OCI-LY7 (cell line): ENCODE data around the gene C1orf21. TPM values are rescaled to one million over a fixed set of nuclear protein-coding genes. Genes with fewer than 3 reads are reported as not detected.

Experiments
- BruUV-seq: library from RNA; stranded (reverse); fragments of 400-500 nt; replicated peaks from 2 replicates; lab custom pipeline; 2021; lab: Mats Ljungman, UMichigan
- CTCF ChIA-PET: fragments of 300-600 bp; sonication (Branson Sonifier 250); formaldehyde crosslinking; loops from one replicate; lab custom pipeline; 2022; ENCODE audit warnings: antibody characterized with exemption; ENCODE audit not compliant: unreplicated experiment; lab: Charles Lee
- POLR2A ChIA-PET: fragments of 300-600 bp; sonication (Branson Sonifier 250); formaldehyde crosslinking; loops from one replicate; lab custom pipeline; 2022; ENCODE audit warnings: antibody characterized with exemption; lab: Charles Lee
- DNase-seq: peaks from one replicate; pipeline ENCODE4 v3.0.0-alpha.2; 2015; ENCODE audit warnings: low spot score
- H2AFZ ChIP-seq: fragments of 200-600 bp; sonication (generic), shearing (Covaris generic); 2 replicates; pipeline ENCODE4 v1.6.1; 2014; ENCODE audit warnings: mild to moderate bottlenecking, antibody characterized with exemption, low read length, moderate library complexity
- H3K27ac ChIP-seq: fragments of 200-600 bp; sonication (generic); 2 replicates; pipeline ENCODE4 v1.5.1; 2014; ENCODE audit warnings: mixed run types, low read depth, mild to moderate bottlenecking, moderate library complexity, low read length, inconsistent platforms; ENCODE audit not compliant: poor library complexity, severe bottlenecking
- H3K36me3 ChIP-seq: fragments of 200-600 bp; sonication (generic); 2 replicates; pipeline ENCODE4 v1.6.1; 2014; ENCODE audit warnings: mild to moderate bottlenecking, antibody characterized with exemption, low read length, moderate library complexity, mixed read lengths; ENCODE audit not compliant: insufficient read depth
- H3K4me1 ChIP-seq: fragments of 200-600 bp; sonication (generic); 2 replicates; pipeline ENCODE4 v1.5.1; 2014; ENCODE audit warnings: mild to moderate bottlenecking, low read length; ENCODE audit not compliant: insufficient read depth, poor library complexity, severe bottlenecking
- H3K4me2 ChIP-seq: fragments of 200-600 bp; sonication (generic); 2 replicates; pipeline ENCODE4 v1.6.1; 2014; ENCODE audit warnings: mild to moderate bottlenecking, low read length
- H3K4me3 ChIP-seq: fragments of 200-600 bp; sonication (generic); 2 replicates; pipeline ENCODE4 v1.5.1; 2014; ENCODE audit warnings: mild to moderate bottlenecking, low read depth, low read length; ENCODE audit not compliant: poor library complexity, severe bottlenecking
- H3K79me2 ChIP-seq: fragments of 200-600 bp; sonication (generic); 2 replicates; pipeline ENCODE4 v1.6.1; 2016; ENCODE audit warnings: low read depth, mild to moderate bottlenecking, low read length, moderate library complexity, mixed read lengths; ENCODE audit not compliant: insufficient read depth
- H3K9me2 ChIP-seq: fragments of 200-600 bp; sonication (generic); 2 replicates; pipeline ENCODE4 v1.6.1; 2016; ENCODE audit warnings: mild to moderate bottlenecking, low read length, mixed read lengths; ENCODE audit not compliant: insufficient read depth
- H3K9me3 ChIP-seq: fragments of 200-600 bp; sonication (generic); 2 replicates; pipeline ENCODE4 v1.6.1; 2014; ENCODE audit warnings: mild to moderate bottlenecking, mixed run types, low read length, mixed read lengths
- H4K20me1 ChIP-seq: fragments of 200-600 bp; sonication (generic); 2 replicates; pipeline ENCODE4 v1.6.1; 2014; ENCODE audit warnings: mild to moderate bottlenecking, antibody characterized with exemption, low read length, moderate library complexity, mixed read lengths; ENCODE audit not compliant: insufficient read depth
- CTCF ChIP-seq: fragments of 200-600 bp; sonication (generic); conservative IDR thresholded peaks from 2 replicates; pipeline ENCODE4 v1.5.1; 2014; ENCODE audit warnings: mild to moderate bottlenecking, antibody characterized with exemption, low read length, moderate library complexity, mixed read lengths
- EZH2phosphoT487 ChIP-seq: fragments of 200-600 bp; sonication (generic); IDR thresholded peaks from 2 replicates; pipeline ENCODE4 v1.6.1; 2018; ENCODE audit warnings: low read depth, borderline replicate concordance, mild to moderate bottlenecking, mixed run types, antibody characterized with exemption, low read length, moderate library complexity, mixed read lengths
- intact Hi-C: fragments of 100-400 bp; cut with micrococcal nuclease; formaldehyde crosslinking; loops from one replicate; pipeline ENCODE4 v1.10.0; 2022; ENCODE audit not compliant: unreplicated experiment
- total RNA-seq, 2 experiments: library from RNA; depleted of rRNA in 1 of 2; stranded (reverse); fragments of >200 nt in 1 of 2; shearing (Covaris generic) in 1 of 2; gene quantifications; 2 replicates each; pipeline ENCODE4 v1.2.3, GENCODE V29; 2014 to 2022

The C1orf21 gene
- total RNA-seq, 2 experiments from 2014 or later: not detected

GRCh38 chr1:184532199-184532598 lies 145.4 kb downstream of the C1orf21 start:
- Histone ChIP-seq H4K20me1 (no peaks in the 10 kb centered on the region), H3K79me2 (no peaks in the 10 kb centered on the region), H3K27ac (no peak overlapping the region), H3K36me3 (no peaks in the 10 kb centered on the region), H3K9me2 (no peaks in the 10 kb centered on the region), H3K4me3 (no peak overlapping the region), H3K4me1 (no peaks in the 10 kb centered on the region), H2AFZ (no peak overlapping the region), H3K4me2 (no peak overlapping the region), H3K9me3 (no peaks in the 10 kb centered on the region)
- CTCF ChIA-PET: no interaction called here
- POLR2A ChIA-PET: interaction anchor here (1.6 kb wide), 1 partner anchor 16 kb away, joined by 4 read pairs; no protein-coding TSS in a partner anchor
- no peak for TF ChIP-seq EZH2phosphoT487
- TF ChIP-seq CTCF: no peak
- no peak for DNase-seq
- intact Hi-C loops: no loop called here
- no TSS peak for BruUV-seq

GRCh38 chr1:184533049-184533448 lies 146.2 kb downstream of the C1orf21 start:
- H3K27ac ChIP-seq: no peak overlapping the region
- DNase-seq: no peak
- H3K9me3 ChIP-seq: no peaks in the 10 kb centered on the region
- H3K4me2 ChIP-seq: no peak overlapping the region
- ChIA-PET CTCF (no interaction called here), POLR2A (interaction anchor here (1.6 kb wide), 1 partner anchor 17 kb away, joined by 4 read pairs; no protein-coding TSS in a partner anchor)
- H3K4me3 ChIP-seq: no peak overlapping the region
- no peak overlapping the region for H2AFZ ChIP-seq
- H3K9me2 ChIP-seq: no peaks in the 10 kb centered on the region
- no TSS peak for BruUV-seq
- H4K20me1 ChIP-seq: no peaks in the 10 kb centered on the region
- H3K4me1 ChIP-seq: no peaks in the 10 kb centered on the region
- no peaks in the 10 kb centered on the region for H3K79me2 ChIP-seq
- TF ChIP-seq CTCF (no peak), EZH2phosphoT487 (no peak)
- intact Hi-C loops: no loop called here
- H3K36me3 ChIP-seq: no peaks in the 10 kb centered on the region

- TF ChIP-seq CTCF: no peak
- TF ChIP-seq EZH2phosphoT487: no peak
- Histone ChIP-seq H3K4me2 (no peak overlapping the region), H2AFZ (no peak overlapping the region), H3K4me3 (no peak overlapping the region), H3K79me2 (no peaks in the 10 kb centered on the region), H3K4me1 (no peaks in the 10 kb centered on the region), H3K9me2 (no peaks in the 10 kb centered on the region), H4K20me1 (no peaks in the 10 kb centered on the region), H3K9me3 (no peaks in the 10 kb centered on the region), H3K27ac (no peak overlapping the region), H3K36me3 (no peaks in the 10 kb centered on the region)
- intact Hi-C loops: no loop called here
- no TSS peak for BruUV-seq
- no peak for DNase-seq
- ChIA-PET POLR2A (no interaction called here), CTCF (no interaction called here)
Measured at GRCh38 chr1:184533915-184534314, 147.1 kb downstream of the C1orf21 start.
